ENCODE results near the gene CALD1.

Gene CALD1

GRCh38 chr7:134827436-134827835, 48.0 kb downstream of the CALD1 start:
- no peak for DNase-seq (ENCODE audit: low spot score)

GRCh38 chr7:134827889-134828288, 48.5 kb downstream of the CALD1 start:
- no peak for DNase-seq (ENCODE audit: low spot score)

GRCh38 chr7:134828361-134828760, 48.9 kb downstream of the CALD1 start:
- DNase-seq (ENCODE audit: low spot score), result no peak

- no peak for DNase-seq (ENCODE audit: low spot score)
Measured at GRCh38 chr7:134829380-134829986, 50.0 kb downstream of the CALD1 start.

GRCh38 chr7:134831862-134832261, 52.4 kb downstream of the CALD1 start:
- DNase-seq (ENCODE audit: low spot score), result peak; percentile 6

GRCh38 chr7:134832367-134832766, 52.9 kb downstream of the CALD1 start:
- no peak for DNase-seq (ENCODE audit: low spot score)

- no peak for DNase-seq (ENCODE audit: low spot score)
Measured at GRCh38 chr7:134834689-134835462, 55.4 kb downstream of the CALD1 start.

- DNase-seq (ENCODE audit: low spot score), result no peak
Measured at GRCh38 chr7:134835463-134835823, 56.0 kb downstream of the CALD1 start.

- DNase-seq (ENCODE audit: low spot score), result no peak
Measured at GRCh38 chr7:134836447-134836846, 57.0 kb downstream of the CALD1 start.

- DNase-seq (ENCODE audit: low spot score), result no peak
Measured at GRCh38 chr7:134839298-134839697, 59.9 kb downstream of the CALD1 start.

- no peak for DNase-seq (ENCODE audit: low spot score)
Measured at GRCh38 chr7:134842062-134842461, 62.6 kb downstream of the CALD1 start.

GRCh38 chr7:134842886-134843430, 63.5 kb downstream of the CALD1 start:
- no peak for DNase-seq (ENCODE audit: low spot score)

GRCh38 chr7:134844200-134844599, 64.8 kb downstream of the CALD1 start:
- DNase-seq (ENCODE audit: low spot score), result no peak

GRCh38 chr7:134845461-134845860, 66.0 kb downstream of the CALD1 start:
- DNase-seq (ENCODE audit: low spot score), result no peak

GRCh38 chr7:134847851-134848588, 68.6 kb downstream of the CALD1 start:
- no peak for DNase-seq (ENCODE audit: low spot score)

GRCh38 chr7:134850066-134850465, 70.6 kb downstream of the CALD1 start:
- DNase-seq (ENCODE audit: low spot score), result no peak

GRCh38 chr7:134851141-134851540, 71.7 kb downstream of the CALD1 start:
- DNase-seq (ENCODE audit: low spot score), result no peak

GRCh38 chr7:134852625-134853024, 73.2 kb downstream of the CALD1 start:
- no peak for DNase-seq (ENCODE audit: low spot score)

- DNase-seq (ENCODE audit: low spot score), result no peak
Measured at GRCh38 chr7:134854816-134855215, 75.4 kb downstream of the CALD1 start.

- no peak for DNase-seq (ENCODE audit: low spot score)
Measured at GRCh38 chr7:134855442-134855841, 76.0 kb downstream of the CALD1 start.

- no peak for DNase-seq (ENCODE audit: low spot score)
Measured at GRCh38 chr7:134856091-134856490, 76.7 kb downstream of the CALD1 start.

GRCh38 chr7:134856691-134857090, 77.3 kb downstream of the CALD1 start:
- DNase-seq (ENCODE audit: low spot score), result no peak

GRCh38 chr7:134857958-134858357, 78.5 kb downstream of the CALD1 start:
- DNase-seq (ENCODE audit: low spot score), result no peak

Data from putamen (tissue), 1 donor.